Measurements from ENCODE around the gene KRT40.

- TF ChIP-seq POLR2A (IDR thresholded peaks at IDR 0.05), result no peak
- TF ChIP-seq CTCF (IDR thresholded peaks at IDR 0.05), result no peak
These were observed 48.5 kb downstream of the KRT40 start for GRCh38 chr17:40935624-40936023.
